Neural cell (in vitro differentiated cells): Measurements from ENCODE around the gene ST6GALNAC3. TPM values are rescaled to one million over a fixed set of nuclear protein-coding genes. Genes with fewer than 3 reads are reported as not detected.

Experiments
- H2AFZ ChIP-seq: fragments of 200-600, 300-800 bp; sonication (generic), shearing (Covaris generic); 2 replicates; pipeline ENCODE4 v1.6.0; 2014; ENCODE audit warnings: low read depth, mild to moderate bottlenecking, antibody characterized with exemption, low read length, moderate library complexity
- H3F3A ChIP-seq: fragments of 200-600 bp; shearing (Covaris generic); 2 replicates; pipeline ENCODE4 v1.6.1; 2016; ENCODE audit warnings: mild to moderate bottlenecking, moderate library complexity, mixed read lengths, antibody characterized with exemption, low read length; ENCODE audit not compliant: insufficient read depth, poor library complexity, severe bottlenecking
- H3K27ac ChIP-seq: fragments of 200-600, 300-800 bp; sonication (generic), shearing (Covaris generic); 2 replicates; pipeline ENCODE4 v1.5.1; 2014; ENCODE audit warnings: mild to moderate bottlenecking, low read length, moderate library complexity
- H3K27me3 ChIP-seq: fragments of 300-800, 200-600 bp; sonication (generic), shearing (Covaris generic); 2 replicates; pipeline ENCODE4 v1.6.0; 2014; ENCODE audit warnings: mild to moderate bottlenecking, low read depth, low read length, moderate library complexity; ENCODE audit not compliant: insufficient read depth
- H3K36me3 ChIP-seq: fragments of 300-800, 200-600 bp; sonication (generic), shearing (Covaris generic); 2 replicates; pipeline ENCODE4 v1.5.1; 2014; ENCODE audit warnings: mild to moderate bottlenecking, antibody characterized with exemption, low read length, moderate library complexity; ENCODE audit not compliant: insufficient read depth
- H3K4me2 ChIP-seq: fragments of 300-800, 200-600 bp; sonication (generic), shearing (Covaris generic); 2 replicates; pipeline ENCODE4 v1.6.0; 2014; ENCODE audit warnings: mild to moderate bottlenecking, low read length
- H3K4me3 ChIP-seq: fragments of 300-800, 200-600 bp; sonication (generic), shearing (Covaris generic); 2 replicates; pipeline ENCODE4 v1.5.1; 2014; ENCODE audit warnings: mild to moderate bottlenecking, low read length, moderate library complexity
- H3K79me2 ChIP-seq: fragments of 200-600 bp; shearing (Covaris generic); replicated peaks from 2 replicates; pipeline ENCODE4 v1.6.0; 2014; ENCODE audit warnings: mild to moderate bottlenecking, low read length, moderate library complexity; ENCODE audit not compliant: insufficient read depth
- H3K9ac ChIP-seq: fragments of 300-800, 200-600 bp; sonication (generic), shearing (Covaris generic); 2 replicates; pipeline ENCODE4 v1.6.1; 2016; ENCODE audit warnings: mild to moderate bottlenecking, low read length, mixed read lengths
- H3K9me2 ChIP-seq: fragments of 200-600 bp; shearing (Covaris generic); 2 replicates; pipeline ENCODE4 v1.6.1; 2016; ENCODE audit warnings: mild to moderate bottlenecking, low read length, mixed read lengths; ENCODE audit not compliant: insufficient read depth
- H3K9me3 ChIP-seq: fragments of 200-600, 300-800 bp; sonication (generic), shearing (Covaris generic); 2 replicates; pipeline ENCODE4 v1.6.1; 2016; ENCODE audit warnings: mild to moderate bottlenecking, mixed run types, low read length, moderate library complexity, mixed read lengths
- H4K20me1 ChIP-seq: fragments of 200-600 bp; shearing (Covaris generic); 2 replicates; pipeline ENCODE4 v1.6.1; 2016; ENCODE audit warnings: mild to moderate bottlenecking, mixed run types; ENCODE audit not compliant: insufficient read depth
- EP300 ChIP-seq: fragments of 450-650 bp; conservative IDR thresholded peaks from 2 replicates; pipeline ENCODE4 v1.6.1; 2014; ENCODE audit warnings: antibody characterized with exemption, mild to moderate bottlenecking, moderate library complexity; ENCODE audit not compliant: poor library complexity, severe bottlenecking
- EZH2 ChIP-seq: fragments of 200-600, 300-800 bp; shearing (Covaris generic), sonication (generic); IDR thresholded peaks from 2 replicates; pipeline ENCODE4 v1.6.1; 2014; ENCODE audit warnings: antibody characterized with exemption, low read length, borderline replicate concordance, mild to moderate bottlenecking; ENCODE audit not compliant: insufficient read depth, poor library complexity, severe bottlenecking
- MXI1 ChIP-seq: fragments of 450-650 bp; conservative IDR thresholded peaks from 2 replicates; pipeline ENCODE4 v1.6.1; 2014; ENCODE audit warnings: antibody characterized with exemption, mild to moderate bottlenecking; ENCODE audit not compliant: poor library complexity, severe bottlenecking
- POLR2AphosphoS5 ChIP-seq: IDR thresholded peaks from 2 replicates; pipeline ENCODE4 v1.6.1; 2012
- RAD21 ChIP-seq: fragments of 450-650 bp; conservative IDR thresholded peaks from 2 replicates; pipeline ENCODE4 v1.6.1; 2014; ENCODE audit warnings: antibody characterized with exemption, mild to moderate bottlenecking, moderate library complexity
- REST ChIP-seq: IDR thresholded peaks from 2 replicates; pipeline ENCODE4 v1.6.1; 2012; ENCODE audit warnings: borderline replicate concordance
- SMC3 ChIP-seq: fragments of 450-650 bp; conservative IDR thresholded peaks from 2 replicates; pipeline ENCODE4 v1.6.1; 2014; ENCODE audit warnings: antibody characterized with exemption, mild to moderate bottlenecking, moderate library complexity; ENCODE audit not compliant: poor library complexity
- TAF1 ChIP-seq: IDR thresholded peaks from 2 replicates; pipeline ENCODE4 v1.6.1; 2012; ENCODE audit warnings: low read depth
- polyA plus RNA-seq: library from polyadenylated mRNA; depleted of rRNA; stranded (reverse); fragments of >200 nt; gene quantifications from 2 replicates; pipeline ENCODE4 v1.2.3, GENCODE V29; 2014
- TF ChIP-seq, protein P1 (sequence below): fragments of 450-650 bp; IDR thresholded peaks from 2 replicates; pipeline ENCODE4 v1.5.1; 2014; ENCODE audit warnings: antibody characterized with exemption, mild to moderate bottlenecking, moderate library complexity; ENCODE audit not compliant: poor library complexity, severe bottlenecking

ST6GALNAC3 gene
- polyA plus RNA-seq, 1 donor from 2014 or later, result 3.6 TPM

GRCh38 chr1:76147917-76148316 lies 73.4 kb downstream of the ST6GALNAC3 start:
- Histone ChIP-seq H3K9ac (no peak overlapping the region), H3F3A (no peaks in the 10 kb centered on the region), H4K20me1 (no peaks in the 10 kb centered on the region), H3K36me3 (no peaks in the 10 kb centered on the region), H3K4me2 (no peak overlapping the region), H3K9me3 (no peaks in the 10 kb centered on the region), H3K9me2 (no peaks in the 10 kb centered on the region), H3K4me3 (no peak overlapping the region), H2AFZ (no peak overlapping the region), H3K27me3 (no peaks in the 10 kb centered on the region), H3K79me2 (no peaks in the 10 kb centered on the region), H3K27ac (no peak overlapping the region)
- TF ChIP-seq POLR2AphosphoS5, result no peak
- TF ChIP-seq MXI1, result no peak
- TF ChIP-seq, protein P1, sequence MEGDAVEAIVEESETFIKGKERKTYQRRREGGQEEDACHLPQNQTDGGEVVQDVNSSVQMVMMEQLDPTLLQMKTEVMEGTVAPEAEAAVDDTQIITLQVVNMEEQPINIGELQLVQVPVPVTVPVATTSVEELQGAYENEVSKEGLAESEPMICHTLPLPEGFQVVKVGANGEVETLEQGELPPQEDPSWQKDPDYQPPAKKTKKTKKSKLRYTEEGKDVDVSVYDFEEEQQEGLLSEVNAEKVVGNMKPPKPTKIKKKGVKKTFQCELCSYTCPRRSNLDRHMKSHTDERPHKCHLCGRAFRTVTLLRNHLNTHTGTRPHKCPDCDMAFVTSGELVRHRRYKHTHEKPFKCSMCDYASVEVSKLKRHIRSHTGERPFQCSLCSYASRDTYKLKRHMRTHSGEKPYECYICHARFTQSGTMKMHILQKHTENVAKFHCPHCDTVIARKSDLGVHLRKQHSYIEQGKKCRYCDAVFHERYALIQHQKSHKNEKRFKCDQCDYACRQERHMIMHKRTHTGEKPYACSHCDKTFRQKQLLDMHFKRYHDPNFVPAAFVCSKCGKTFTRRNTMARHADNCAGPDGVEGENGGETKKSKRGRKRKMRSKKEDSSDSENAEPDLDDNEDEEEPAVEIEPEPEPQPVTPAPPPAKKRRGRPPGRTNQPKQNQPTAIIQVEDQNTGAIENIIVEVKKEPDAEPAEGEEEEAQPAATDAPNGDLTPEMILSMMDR, result no peak
- no peak for TF ChIP-seq EP300
- TF ChIP-seq EZH2, result no peak
- TF ChIP-seq REST, result no peak
- no peak for TF ChIP-seq TAF1
- TF ChIP-seq SMC3, result no peak
- TF ChIP-seq RAD21, result no peak

DNA sequence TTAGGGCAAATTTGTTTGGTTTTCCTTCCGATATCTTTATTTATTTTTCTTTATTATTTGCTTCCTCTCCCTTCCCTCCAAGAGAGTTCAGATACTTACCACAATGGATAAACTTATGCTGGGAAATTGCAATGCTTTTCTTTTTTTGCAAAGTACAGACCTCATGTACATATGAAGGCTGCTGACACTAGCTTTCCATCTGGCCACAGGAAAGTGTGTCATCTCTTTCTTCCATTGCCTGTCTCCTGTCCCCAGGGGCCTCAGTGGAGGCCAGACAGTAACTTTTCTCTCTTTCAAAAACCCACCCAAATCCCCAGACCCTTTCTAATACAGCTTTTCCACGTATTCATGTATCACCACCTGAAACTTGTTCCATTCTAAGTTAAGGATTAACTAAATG lies 73.9 kb downstream of the ST6GALNAC3 start:
- no peak overlapping the region for H3K4me2 ChIP-seq
- H3K9me3 ChIP-seq, result no peaks in the 10 kb centered on the region
- no peak overlapping the region for H3K9ac ChIP-seq
- H3K27ac ChIP-seq, result no peak overlapping the region
- no peaks in the 10 kb centered on the region for H4K20me1 ChIP-seq
- no peaks in the 10 kb centered on the region for H3F3A ChIP-seq
- no peaks in the 10 kb centered on the region for H3K27me3 ChIP-seq
- no peak for TF ChIP-seq TAF1
- no peak for TF ChIP-seq MXI1
- no peak for TF ChIP-seq EZH2
- no peak for TF ChIP-seq SMC3
- H3K79me2 ChIP-seq, result no peaks in the 10 kb centered on the region
- no peak overlapping the region for H3K4me3 ChIP-seq
- H2AFZ ChIP-seq, result no peak overlapping the region
- no peaks in the 10 kb centered on the region for H3K9me2 ChIP-seq
- H3K36me3 ChIP-seq, result no peaks in the 10 kb centered on the region

GRCh38 chr1:76153841-76154205 lies 79.3 kb downstream of the ST6GALNAC3 start:
- Histone ChIP-seq H3K27me3 (no peaks in the 10 kb centered on the region), H3K36me3 (no peaks in the 10 kb centered on the region), H4K20me1 (no peaks in the 10 kb centered on the region), H3K9me2 (no peaks in the 10 kb centered on the region), H3K27ac (no peak overlapping the region), H3F3A (no peaks in the 10 kb centered on the region), H3K79me2 (no peaks in the 10 kb centered on the region), H2AFZ (no peak overlapping the region), H3K9ac (no peak overlapping the region), H3K9me3 (no peaks in the 10 kb centered on the region), H3K4me3 (no peak overlapping the region), H3K4me2 (no peak overlapping the region)
- TF ChIP-seq, protein P1, result no peak
- TF ChIP-seq SMC3 (no peak), TAF1 (no peak), RAD21 (no peak), EP300 (no peak), POLR2AphosphoS5 (no peak), MXI1 (no peak), EZH2 (no peak), REST (no peak)
